SK-N-MC (cell line): ENCODE results near the gene SLC17A8.
"Not testable (repeated sequence)": the region's sequence is repeated elsewhere in the genome, so short reads cannot be mapped to it uniquely, and the experiment has no call there.

Source experiments
- DNase-seq: peaks from one replicate; pipeline ENCODE4 v3.0.0-alpha.2; 2011; ENCODE audit warnings: low read depth, low spot score
- H3K27ac ChIP-seq: fragments of 200-600 bp; sonication (generic); 2 replicates; pipeline ENCODE4 v1.5.1; 2016; ENCODE audit warnings: mixed run types
- H3K36me3 ChIP-seq: fragments of 200-600 bp; sonication (generic); 2 replicates; pipeline ENCODE4 v1.6.1; 2017; ENCODE audit warnings: antibody characterized with exemption, low read length, mixed read lengths; ENCODE audit not compliant: insufficient read depth
- H3K4me3 ChIP-seq: fragments of 200-600 bp; sonication (generic); 2 replicates; pipeline ENCODE4 v1.5.1; 2016
- H3K9ac ChIP-seq: fragments of 200-600 bp; sonication (generic); 2 replicates; pipeline ENCODE4 v1.8.0; 2017; ENCODE audit warnings: mixed run types, mixed read lengths; ENCODE audit not compliant: insufficient read length
- H3K9me3 ChIP-seq: fragments of 200-600 bp; sonication (generic); 2 replicates; pipeline ENCODE4 v1.6.1; 2017; ENCODE audit warnings: low read depth, mild to moderate bottlenecking, antibody characterized with exemption, low read length, moderate library complexity, mixed read lengths
- EZH2 ChIP-seq: fragments of 200-600 bp; sonication (generic); IDR thresholded peaks from one replicate; pipeline ENCODE4 v1.6.1; 2017; ENCODE audit warnings: antibody characterized with exemption
- FOXP2 ChIP-seq: optimal IDR thresholded peaks from 2 replicates; pipeline ENCODE3; 2011; ENCODE audit warnings: mild to moderate bottlenecking, moderate library complexity; ENCODE audit not compliant: insufficient read depth; ENCODE audit errors: extremely low read length, control extremely low read depth
- POLR2AphosphoS5 ChIP-seq: IDR thresholded peaks from 2 replicates; pipeline ENCODE4 v1.6.1; 2012; ENCODE audit warnings: mild to moderate bottlenecking, low read depth, low read length, borderline replicate concordance

Gene SLC17A8

DNA sequence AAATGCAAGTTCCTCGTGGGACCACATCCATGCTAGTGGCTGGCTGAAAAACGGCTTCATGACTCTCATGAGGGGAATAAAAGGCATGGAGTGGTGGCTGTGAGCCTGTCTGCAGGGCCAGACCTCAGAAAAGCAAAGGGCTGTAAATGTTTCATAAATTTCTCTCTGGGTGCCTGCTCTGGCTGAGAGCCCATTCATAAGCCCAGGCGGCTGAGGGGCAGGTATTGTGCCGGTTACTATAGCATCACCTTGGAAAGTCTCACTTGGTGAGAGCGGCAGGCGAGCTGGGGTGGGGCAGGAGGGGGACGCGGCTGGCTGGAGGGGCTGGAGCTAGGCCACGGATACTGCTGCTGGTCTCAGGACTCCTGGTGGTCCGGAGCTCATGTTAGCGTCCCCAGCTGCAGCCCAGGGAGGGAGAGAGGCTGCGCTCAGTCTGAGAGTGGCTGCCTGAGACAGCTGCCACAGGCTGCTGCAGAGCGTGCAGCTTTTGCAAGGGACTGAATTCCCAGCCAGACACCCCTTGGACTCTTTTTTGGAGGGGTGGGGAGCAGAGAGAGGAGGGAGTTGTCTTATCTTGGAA lies at the start of gene SLC17A8:
Gene SLC17A8 (plus strand): TSS at position 431 of the 580 bp plus-strand sequence. CDS start 318 bp downstream, outside the sequence.
- no peak for DNase-seq
- Histone ChIP-seq H3K27ac (no peak within 1 kb of the TSS), H3K9ac (no peak within 1 kb of the TSS), H3K36me3 (no peaks in the 10 kb centered on the region), H3K4me3 (no peak within 1 kb of the TSS), H3K9me3 (no peaks in the 10 kb centered on the region)
- TF ChIP-seq POLR2AphosphoS5 (no peak), EZH2 (no peak), FOXP2 (no peak)

DNA sequence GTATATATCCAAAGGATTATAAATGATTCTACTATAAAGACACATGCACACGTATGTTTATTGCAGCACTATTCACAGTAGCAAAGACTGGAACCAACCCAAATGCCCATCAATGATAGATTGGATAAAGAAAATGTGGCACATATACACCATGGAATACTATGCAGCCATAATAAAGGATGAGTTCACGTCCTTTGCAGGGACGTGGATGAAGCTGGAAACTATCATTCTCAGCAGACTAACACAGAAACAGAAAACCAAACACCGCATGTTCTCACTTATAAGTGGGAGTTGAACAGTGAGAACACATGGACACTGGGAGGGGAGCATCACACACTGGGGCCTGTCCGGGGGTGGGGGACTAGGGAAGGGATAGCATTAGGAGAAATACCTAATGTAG lies 48.7 kb upstream of the SLC17A8 start:
- peaks cover 27% of the 10 kb centered on the region for H3K36me3 ChIP-seq
- not testable (repeated sequence) for H3K27ac ChIP-seq, H3K9ac ChIP-seq, DNase-seq, H3K9me3 ChIP-seq, H3K4me3 ChIP-seq

DNA sequence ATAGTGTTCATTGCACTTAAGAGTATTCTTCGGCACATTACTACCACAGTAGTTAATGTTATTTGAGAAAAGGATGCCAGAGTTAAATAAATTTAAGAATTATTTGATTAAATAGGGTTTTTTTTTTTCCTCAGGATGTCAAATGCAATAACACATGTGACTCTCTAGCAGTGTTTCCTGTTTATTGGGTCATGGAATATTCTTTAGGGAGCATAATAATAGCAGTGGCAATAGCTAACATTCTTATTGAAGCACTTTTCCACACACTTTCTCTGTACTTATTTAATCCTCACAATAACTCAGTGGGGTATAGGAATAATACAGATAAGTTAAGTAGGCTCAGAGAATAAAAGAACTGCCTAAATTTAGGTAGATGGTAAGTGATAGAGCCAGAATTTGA lies 45.6 kb upstream of the SLC17A8 start:
- H3K4me3 ChIP-seq: no peak overlapping the region
- peaks cover 21% of the 10 kb centered on the region for H3K36me3 ChIP-seq
- DNase-seq: no peak
- no peaks in the 10 kb centered on the region for H3K9me3 ChIP-seq
- no peak overlapping the region for H3K27ac ChIP-seq
- TF ChIP-seq POLR2AphosphoS5 (no peak), FOXP2 (no peak), EZH2 (no peak)
- H3K9ac ChIP-seq: no peak overlapping the region

DNA sequence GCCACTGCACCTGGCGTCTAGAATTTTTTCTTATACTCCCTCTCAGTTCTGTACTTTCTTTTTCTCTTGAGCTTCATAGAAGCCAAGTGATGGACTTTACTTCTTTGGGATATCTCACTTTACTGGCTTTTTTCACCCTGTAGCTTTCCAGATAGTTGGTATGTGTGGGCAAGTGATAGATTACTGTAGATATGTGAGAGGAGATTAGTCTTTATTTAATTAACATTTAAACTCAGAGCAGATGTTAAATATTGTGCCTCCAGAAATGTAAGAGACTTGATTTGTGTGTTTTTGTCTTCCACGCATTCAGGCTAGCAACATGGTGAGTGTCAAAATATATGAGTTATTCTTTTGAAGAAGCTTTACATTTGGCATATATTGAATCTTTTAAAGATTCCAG lies 39.5 kb upstream of the SLC17A8 start:
- peaks cover 18% of the 10 kb centered on the region for H3K36me3 ChIP-seq
- no peak for DNase-seq
- H3K4me3 ChIP-seq: no peak overlapping the region
- no peak overlapping the region for H3K9ac ChIP-seq
- no peak for TF ChIP-seq EZH2
- TF ChIP-seq POLR2AphosphoS5: no peak
- TF ChIP-seq FOXP2: no peak
- H3K27ac ChIP-seq: no peak overlapping the region
- H3K9me3 ChIP-seq: no peaks in the 10 kb centered on the region

GRCh38 chr12:100324498-100324897 lies 32.4 kb upstream of the SLC17A8 start:
- Histone ChIP-seq H3K27ac (no peak overlapping the region), H3K9ac (no peak overlapping the region), H3K36me3 (peaks cover 32% of the 10 kb centered on the region), H3K4me3 (no peak overlapping the region), H3K9me3 (no peaks in the 10 kb centered on the region)
- no peak for DNase-seq
- no peak for TF ChIP-seq FOXP2
- no peak for TF ChIP-seq POLR2AphosphoS5
- TF ChIP-seq EZH2: no peak

DNA sequence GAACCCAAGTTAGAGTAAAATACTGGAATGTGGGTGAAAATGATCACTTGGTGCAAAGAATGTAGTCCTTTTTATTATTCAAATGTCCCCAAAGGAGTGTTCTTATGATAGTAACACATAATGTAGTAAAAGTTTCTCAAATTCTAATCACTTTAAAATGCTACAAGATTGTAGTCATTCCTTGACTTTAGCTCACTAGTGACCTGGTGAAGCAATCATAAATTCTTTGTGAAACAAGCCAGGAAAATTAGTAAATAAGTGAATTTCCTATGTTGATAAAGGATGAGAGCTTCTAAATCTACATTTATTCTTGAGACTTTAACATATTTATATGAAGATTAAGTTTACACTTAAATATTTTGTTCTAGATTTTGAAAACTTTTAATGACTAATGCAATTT lies 30.7 kb upstream of the SLC17A8 start:
- no peaks in the 10 kb centered on the region for H3K9me3 ChIP-seq
- no peak for TF ChIP-seq FOXP2
- no peak for TF ChIP-seq EZH2
- no peak for TF ChIP-seq POLR2AphosphoS5
- H3K36me3 ChIP-seq: peaks cover 36% of the 10 kb centered on the region
- H3K27ac ChIP-seq: no peak overlapping the region
- H3K4me3 ChIP-seq: no peak overlapping the region
- no peak overlapping the region for H3K9ac ChIP-seq
- no peak for DNase-seq

DNA sequence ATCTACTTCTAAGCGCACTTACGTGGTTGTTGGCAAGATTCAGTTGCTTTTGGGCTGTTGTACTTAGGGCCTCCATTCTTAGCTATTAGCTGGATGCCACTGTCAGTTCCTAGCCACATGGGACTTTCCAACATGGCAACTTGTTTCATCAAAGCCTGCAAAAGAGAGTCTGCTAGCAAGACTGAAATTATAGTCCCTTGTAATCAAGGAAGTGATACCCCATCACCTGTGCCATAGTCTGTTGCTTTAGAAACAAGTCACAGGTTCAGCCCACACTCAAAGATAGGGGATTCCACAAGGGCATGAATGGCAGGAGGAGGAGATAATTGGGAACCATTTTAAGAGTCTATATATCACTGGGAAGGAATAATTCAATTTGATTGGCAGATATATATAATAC lies 27.1 kb upstream of the SLC17A8 start:
- H3K27ac ChIP-seq: no peak overlapping the region
- peaks cover 46% of the 10 kb centered on the region for H3K36me3 ChIP-seq
- no peak overlapping the region for H3K9ac ChIP-seq
- H3K4me3 ChIP-seq: no peak overlapping the region
- DNase-seq: no peak
- no peaks in the 10 kb centered on the region for H3K9me3 ChIP-seq
- no peak for TF ChIP-seq EZH2
- TF ChIP-seq FOXP2: no peak
- TF ChIP-seq POLR2AphosphoS5: no peak

DNA sequence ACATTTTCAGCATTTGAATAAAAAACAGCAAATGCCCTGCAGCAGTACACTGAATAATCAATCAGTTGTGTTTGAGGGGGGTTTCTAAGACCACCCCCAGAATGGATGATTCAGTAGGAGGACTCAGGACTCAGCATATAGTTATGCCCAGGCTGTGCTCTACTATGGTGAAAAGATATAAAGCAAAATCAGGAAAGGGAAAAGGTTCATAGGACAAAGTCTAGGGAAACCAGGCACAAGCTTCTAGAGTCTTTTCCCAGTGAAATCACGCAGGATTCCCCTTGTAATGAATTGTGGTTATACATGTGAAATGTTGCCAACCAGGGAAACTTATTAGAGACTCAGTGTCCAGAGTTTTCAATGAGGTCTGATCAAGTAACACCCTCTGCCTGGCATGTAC lies 25.0 kb upstream of the SLC17A8 start:
- no peak overlapping the region for H3K9ac ChIP-seq
- peaks cover 53% of the 10 kb centered on the region for H3K36me3 ChIP-seq
- TF ChIP-seq POLR2AphosphoS5: no peak
- no peak for TF ChIP-seq FOXP2
- no peak for TF ChIP-seq EZH2
- no peak for DNase-seq
- no peak overlapping the region for H3K4me3 ChIP-seq
- H3K9me3 ChIP-seq: no peaks in the 10 kb centered on the region
- no peak overlapping the region for H3K27ac ChIP-seq

GRCh38 chr12:100332852-100333251 lies 24.0 kb upstream of the SLC17A8 start:
- no peak overlapping the region for H3K4me3 ChIP-seq
- no peak overlapping the region for H3K27ac ChIP-seq
- no peak overlapping the region for H3K9ac ChIP-seq
- H3K36me3 ChIP-seq: peaks cover 58% of the 10 kb centered on the region
- DNase-seq: no peak
- H3K9me3 ChIP-seq: no peaks in the 10 kb centered on the region
- no peak for TF ChIP-seq EZH2
- TF ChIP-seq POLR2AphosphoS5: no peak
- no peak for TF ChIP-seq FOXP2
